Stimulated activated effector memory CD8-positive, alpha-beta T cell treated with anti-CD3 and anti-CD28 coated beads, Interleukin-12 subunit alpha, Interleukin-12 subunit beta, amount 100 ng/mL, for 72 hours (primary cell): Measurements from ENCODE around the gene ZNF786.

Experiments used
- ATAC-seq: fragments of 150-1000 bp; cut with Tn5 transposase; 2 replicates; pipeline ENCODE4 v1.10.0; 2021
- DNase-seq, 2 donors: peaks; one replicate each; pipeline ENCODE4 v3.0.0; 2021 to 2022; ENCODE audit warnings: low spot score in 2 of 2
- H3K27ac Mint-ChIP-seq: one replicate; pipeline ENCODE4 v1.8.0; 2022; ENCODE audit warnings: mild to moderate bottlenecking, mixed read lengths
- H3K36me3 Mint-ChIP-seq: one replicate; pipeline ENCODE4 v1.8.0; 2022; ENCODE audit warnings: mild to moderate bottlenecking, mixed read lengths
- H3K4me1 Mint-ChIP-seq: one replicate; pipeline ENCODE4 v1.8.0; 2022; ENCODE audit warnings: mixed read lengths
- H3K4me3 Mint-ChIP-seq: one replicate; pipeline ENCODE4 v1.8.0; 2022; ENCODE audit warnings: mild to moderate bottlenecking, mixed read lengths
- H3K9me3 Mint-ChIP-seq: one replicate; pipeline ENCODE4 v1.8.0; 2022; ENCODE audit warnings: mixed read lengths

ZNF786 gene

GRCh38 chr7:149028346-149029109 lies 62.0 kb downstream of the ZNF786 start, which contains the start of gene PDIA4:
TSS of gene PDIA4 (minus strand) at chr7:149028505. CDS start at chr7:149028408, 97 bp downstream.
- peak; percentile 98 to 100 for DNase-seq
- peak within 1 kb of the TSS; percentile 94 for H3K27ac Mint-ChIP-seq
- H3K9me3 Mint-ChIP-seq, result no peaks in the 10 kb centered on the region
- H3K4me3 Mint-ChIP-seq, result peak within 1 kb of the TSS; percentile 89
- H3K36me3 Mint-ChIP-seq, result peaks cover 40% of the 10 kb centered on the region
- ATAC-seq, result peak; percentile 94
- H3K4me1 Mint-ChIP-seq, result peaks cover 48% of the 10 kb centered on the region

GRCh38 chr7:149027611-149028345 lies 62.7 kb downstream of the ZNF786 start:
- Mint-ChIP-seq H3K27ac (peak overlapping the region; percentile 94), H3K9me3 (no peaks in the 10 kb centered on the region), H3K4me3 (peak overlapping the region; percentile 89), H3K4me1 (peaks cover 55% of the 10 kb centered on the region), H3K36me3 (peaks cover 47% of the 10 kb centered on the region)
- ATAC-seq (no peak), DNase-seq (no peak)

GRCh38 chr7:149027055-149027454 lies 63.5 kb downstream of the ZNF786 start:
- ATAC-seq (no peak), DNase-seq (no peak)
- no peaks in the 10 kb centered on the region for H3K9me3 Mint-ChIP-seq
- peak overlapping the region; percentile 89 for H3K4me3 Mint-ChIP-seq
- H3K4me1 Mint-ChIP-seq, result peaks cover 60% of the 10 kb centered on the region
- peaks cover 48% of the 10 kb centered on the region for H3K36me3 Mint-ChIP-seq
- peak overlapping the region; percentile 94 for H3K27ac Mint-ChIP-seq

- no peak overlapping the region for H3K4me3 Mint-ChIP-seq
- H3K9me3 Mint-ChIP-seq, result no peaks in the 10 kb centered on the region
- peaks cover 63% of the 10 kb centered on the region for H3K4me1 Mint-ChIP-seq
- ATAC-seq (no peak), DNase-seq (no peak)
- peak overlapping the region; percentile 73 for H3K27ac Mint-ChIP-seq
- peaks cover 78% of the 10 kb centered on the region for H3K36me3 Mint-ChIP-seq
Observed at GRCh38 chr7:149023662-149024061, 66.9 kb downstream of the ZNF786 start.

- peaks cover 81% of the 10 kb centered on the region for H3K36me3 Mint-ChIP-seq
Observed at GRCh38 chr7:149022756-149023360, 67.7 kb downstream of the ZNF786 start.

GRCh38 chr7:149021725-149022062 lies 68.8 kb downstream of the ZNF786 start:
- peaks cover 55% of the 10 kb centered on the region for H3K4me1 Mint-ChIP-seq
- H3K9me3 Mint-ChIP-seq, result no peaks in the 10 kb centered on the region
- H3K27ac Mint-ChIP-seq, result peak overlapping the region; percentile 3
- ATAC-seq (peak; percentile 64), DNase-seq (no peak)
- H3K4me3 Mint-ChIP-seq, result peak overlapping the region; percentile 5
- H3K36me3 Mint-ChIP-seq, result peaks cover 88% of the 10 kb centered on the region

More at GRCh38 chr7:149022756-149023360, 67.7 kb downstream of the ZNF786 start:
- H3K4me3 Mint-ChIP-seq, result no peak overlapping the region
- peaks cover 63% of the 10 kb centered on the region for H3K4me1 Mint-ChIP-seq
- H3K9me3 Mint-ChIP-seq, result no peaks in the 10 kb centered on the region
- no peak for ATAC-seq
- peak overlapping the region; percentile 73 for H3K27ac Mint-ChIP-seq
- DNase-seq, result no peak

- Mint-ChIP-seq H3K4me1 (peaks cover 43% of the 10 kb centered on the region), H3K36me3 (peaks cover 93% of the 10 kb centered on the region), H3K9me3 (no peaks in the 10 kb centered on the region), H3K27ac (no peak overlapping the region), H3K4me3 (no peak overlapping the region)
- no peak for ATAC-seq
- no peak for DNase-seq
Observed at GRCh38 chr7:149020483-149020882, 70.0 kb downstream of the ZNF786 start.
